Thymus (tissue), 14 donors: ENCODE results near the gene GOLGA8H. TPM values are rescaled to one million over a fixed set of nuclear protein-coding genes. Genes with fewer than 3 reads are reported as not detected.
"Not testable (repeated sequence)": the region's sequence is repeated elsewhere in the genome, so short reads cannot be mapped to it uniquely, and the experiment has no call there.

ENCODE experiments used
- DNase-seq, 9 donors: peaks; one replicate each; pipeline ENCODE4 v3.0.0-alpha.2; 2013; ENCODE audit warnings: low spot score in 9 of 9, low read depth in 6 of 9, missing footprints in 1 of 9
- H3K27ac ChIP-seq, 2 donors: one replicate each; pipeline ENCODE4 v1.5.1; 2013; ENCODE audit warnings: control low read depth in 1 of 2, low read depth in 1 of 2, low read length in 1 of 2, mild to moderate bottlenecking in 1 of 2, moderate library complexity in 1 of 2
- H3K27me3 ChIP-seq, 2 donors: one replicate each; pipeline ENCODE4 v1.5.1; 2013; ENCODE audit warnings: low read length in 1 of 2; ENCODE audit not compliant: control insufficient read depth in 2 of 2, insufficient read depth in 1 of 2
- H3K36me3 ChIP-seq, 2 donors: one replicate each; pipeline ENCODE4 v1.5.1; 2013; ENCODE audit warnings: low read length in 1 of 2, mild to moderate bottlenecking in 1 of 2, moderate library complexity in 1 of 2; ENCODE audit not compliant: control insufficient read depth in 2 of 2, insufficient read depth in 2 of 2
- H3K4me1 ChIP-seq, 2 donors: one replicate each; pipeline ENCODE4 v1.5.1; 2013; ENCODE audit warnings: low read length in 2 of 2; ENCODE audit not compliant: control insufficient read depth in 2 of 2, insufficient read depth in 2 of 2
- H3K4me3 ChIP-seq, 2 donors: one replicate each; pipeline ENCODE4 v1.5.1; 2013; ENCODE audit warnings: low read length in 2 of 2, control low read depth in 1 of 2, mild to moderate bottlenecking in 1 of 2
- H3K9me3 ChIP-seq, 2 donors: one replicate each; pipeline ENCODE4 v1.5.1; 2013; ENCODE audit warnings: low read length in 1 of 2, mild to moderate bottlenecking in 1 of 2; ENCODE audit not compliant: control insufficient read depth in 2 of 2, insufficient read depth in 1 of 2
- WGBS: extraction: QIAGEN DNeasy Blood & Tissue Kit; methylation state at CpG from one replicate; pipeline ENCODE4 v1.1.7; 2013; 5-methylcytosine and 5-hydroxymethylcytosine counted together
- long read RNA-seq, 10 donors: transcript quantifications; one replicate each; lab custom pipeline, GENCODE V29; 2026
- polyA plus RNA-seq: library from polyadenylated mRNA; stranded (reverse); fragments of 200-250 nt; gene quantifications from one replicate; pipeline ENCODE4 v1.2.3, GENCODE V29; 2013
- total RNA-seq: library from RNA; stranded (reverse); fragments of 120-200 nt; gene quantifications from one replicate; pipeline ENCODE4 v1.2.4, GENCODE V29; 2013
- donor health status: healthy.

GOLGA8H gene
- total RNA-seq (0.33 TPM), polyA plus RNA-seq (0.18 TPM)
- long read RNA-seq, donor 1: 0 reads
- long read RNA-seq, donor 2: 0 reads
- long read RNA-seq, donor 3: 0 reads
- long read RNA-seq, donor 4: 0 reads
- long read RNA-seq, donor 5: 0 reads
- long read RNA-seq, donor 6: 0 reads
- long read RNA-seq, donor 7: 0 reads
- long read RNA-seq, donor 8: 0 reads
- long read RNA-seq, donor 9: 0 reads
- long read RNA-seq, donor 10: 0 reads

GRCh38 chr15:30603796-30604195, at the start of gene GOLGA8H:
Gene GOLGA8H (plus strand): TSS chr15:30604028. CDS start chr15:30604126, 98 bp downstream.
- H3K9me3 ChIP-seq, H3K27ac ChIP-seq, H3K27me3 ChIP-seq, H3K4me3 ChIP-seq, DNase-seq, H3K36me3 ChIP-seq, H3K4me1 ChIP-seq: not testable (repeated sequence)
- over 99% methylated on average over 4 of the region's 8 CpGs for WGBS

- not testable (repeated sequence) for H3K4me3 ChIP-seq, H3K9me3 ChIP-seq, H3K27me3 ChIP-seq, DNase-seq, H3K27ac ChIP-seq, H3K36me3 ChIP-seq, H3K4me1 ChIP-seq
- WGBS: no CpG with 5 or more reads among the region's 6 CpGs
These were observed 36.9 kb upstream of the GOLGA8H start for GRCh38 chr15:30566949-30567348.

GRCh38 chr15:30573012-30573491, 30.8 kb upstream of the GOLGA8H start:
- DNase-seq, H3K36me3 ChIP-seq, H3K4me3 ChIP-seq, H3K9me3 ChIP-seq, H3K27me3 ChIP-seq, H3K27ac ChIP-seq, H3K4me1 ChIP-seq: not testable (repeated sequence)
- no CpG with 5 or more reads among the region's 38 CpGs for WGBS

GRCh38 chr15:30579394-30579970, 24.3 kb upstream of the GOLGA8H start:
- not testable (repeated sequence) for H3K27me3 ChIP-seq, H3K9me3 ChIP-seq, H3K36me3 ChIP-seq, DNase-seq, H3K4me1 ChIP-seq, H3K4me3 ChIP-seq, H3K27ac ChIP-seq
- WGBS: no CpG with 5 or more reads among the region's 6 CpGs

GRCh38 chr15:30580716-30581115, 23.1 kb upstream of the GOLGA8H start:
- not testable (repeated sequence) for DNase-seq, H3K36me3 ChIP-seq, H3K4me3 ChIP-seq, H3K9me3 ChIP-seq, H3K27me3 ChIP-seq, H3K27ac ChIP-seq, H3K4me1 ChIP-seq
- no CpG with 5 or more reads among the region's 4 CpGs for WGBS

GRCh38 chr15:30598953-30599352, 4.9 kb upstream of the GOLGA8H start:
- H3K36me3 ChIP-seq, H3K27ac ChIP-seq, H3K4me3 ChIP-seq, H3K9me3 ChIP-seq, H3K27me3 ChIP-seq, DNase-seq, H3K4me1 ChIP-seq: not testable (repeated sequence)
- WGBS: 34% methylated on average over 2 of the region's 2 CpGs

GRCh38 chr15:30612271-30612670, 8.4 kb downstream of the GOLGA8H start:
- H3K27me3 ChIP-seq, H3K4me1 ChIP-seq, H3K9me3 ChIP-seq, H3K36me3 ChIP-seq, H3K27ac ChIP-seq, DNase-seq, H3K4me3 ChIP-seq: not testable (repeated sequence)
- WGBS: 100% methylated on average over 1 of the region's 6 CpGs

GRCh38 chr15:30621342-30621741, 17.5 kb downstream of the GOLGA8H start:
- WGBS: 17% methylated on average over 3 of the region's 3 CpGs
- not testable (repeated sequence) for H3K4me3 ChIP-seq, DNase-seq, H3K9me3 ChIP-seq, H3K36me3 ChIP-seq, H3K27ac ChIP-seq, H3K27me3 ChIP-seq, H3K4me1 ChIP-seq

- H3K36me3 ChIP-seq, H3K27me3 ChIP-seq, H3K9me3 ChIP-seq, H3K4me1 ChIP-seq: not testable (repeated sequence)
- WGBS: under 1% methylated on average over 35 of the region's 35 CpGs
- Histone ChIP-seq H3K4me3 (peak within 1 kb of the TSS; percentile 63 to 70), H3K27ac (peak within 1 kb of the TSS; percentile 88 to 93)
- peak; percentile 92 to 99 (median 97) for DNase-seq
These were observed 21.8 kb downstream of the GOLGA8H start, which contains the start of gene ARHGAP11B for GRCh38 chr15:30625436-30626193. Gene ARHGAP11B (plus strand): TSS chr15:30626128.
